Stimulated activated effector memory CD8-positive, alpha-beta T cell treated with anti-CD3 and anti-CD28 coated beads, Interleukin-12 subunit alpha, Interleukin-12 subunit beta, amount 100 ng/mL, for 72 hours (primary cell): ENCODE results near the gene KIF21A.
"Not testable (repeated sequence)": the region's sequence is repeated elsewhere in the genome, so short reads cannot be mapped to it uniquely, and the experiment has no call there.

Experiments
- ATAC-seq: fragments of 150-1000 bp; cut with Tn5 transposase; 2 replicates; pipeline ENCODE4 v1.10.0; 2021
- DNase-seq, 2 donors: peaks; one replicate each; pipeline ENCODE4 v3.0.0; 2021 to 2022; ENCODE audit warnings: low spot score in 2 of 2
- H3K27ac Mint-ChIP-seq: one replicate; pipeline ENCODE4 v1.8.0; 2022; ENCODE audit warnings: mild to moderate bottlenecking, mixed read lengths
- H3K36me3 Mint-ChIP-seq: one replicate; pipeline ENCODE4 v1.8.0; 2022; ENCODE audit warnings: mild to moderate bottlenecking, mixed read lengths
- H3K4me1 Mint-ChIP-seq: one replicate; pipeline ENCODE4 v1.8.0; 2022; ENCODE audit warnings: mixed read lengths
- H3K4me3 Mint-ChIP-seq: one replicate; pipeline ENCODE4 v1.8.0; 2022; ENCODE audit warnings: mild to moderate bottlenecking, mixed read lengths
- H3K9me3 Mint-ChIP-seq: one replicate; pipeline ENCODE4 v1.8.0; 2022; ENCODE audit warnings: mixed read lengths

KIF21A gene, protein sequence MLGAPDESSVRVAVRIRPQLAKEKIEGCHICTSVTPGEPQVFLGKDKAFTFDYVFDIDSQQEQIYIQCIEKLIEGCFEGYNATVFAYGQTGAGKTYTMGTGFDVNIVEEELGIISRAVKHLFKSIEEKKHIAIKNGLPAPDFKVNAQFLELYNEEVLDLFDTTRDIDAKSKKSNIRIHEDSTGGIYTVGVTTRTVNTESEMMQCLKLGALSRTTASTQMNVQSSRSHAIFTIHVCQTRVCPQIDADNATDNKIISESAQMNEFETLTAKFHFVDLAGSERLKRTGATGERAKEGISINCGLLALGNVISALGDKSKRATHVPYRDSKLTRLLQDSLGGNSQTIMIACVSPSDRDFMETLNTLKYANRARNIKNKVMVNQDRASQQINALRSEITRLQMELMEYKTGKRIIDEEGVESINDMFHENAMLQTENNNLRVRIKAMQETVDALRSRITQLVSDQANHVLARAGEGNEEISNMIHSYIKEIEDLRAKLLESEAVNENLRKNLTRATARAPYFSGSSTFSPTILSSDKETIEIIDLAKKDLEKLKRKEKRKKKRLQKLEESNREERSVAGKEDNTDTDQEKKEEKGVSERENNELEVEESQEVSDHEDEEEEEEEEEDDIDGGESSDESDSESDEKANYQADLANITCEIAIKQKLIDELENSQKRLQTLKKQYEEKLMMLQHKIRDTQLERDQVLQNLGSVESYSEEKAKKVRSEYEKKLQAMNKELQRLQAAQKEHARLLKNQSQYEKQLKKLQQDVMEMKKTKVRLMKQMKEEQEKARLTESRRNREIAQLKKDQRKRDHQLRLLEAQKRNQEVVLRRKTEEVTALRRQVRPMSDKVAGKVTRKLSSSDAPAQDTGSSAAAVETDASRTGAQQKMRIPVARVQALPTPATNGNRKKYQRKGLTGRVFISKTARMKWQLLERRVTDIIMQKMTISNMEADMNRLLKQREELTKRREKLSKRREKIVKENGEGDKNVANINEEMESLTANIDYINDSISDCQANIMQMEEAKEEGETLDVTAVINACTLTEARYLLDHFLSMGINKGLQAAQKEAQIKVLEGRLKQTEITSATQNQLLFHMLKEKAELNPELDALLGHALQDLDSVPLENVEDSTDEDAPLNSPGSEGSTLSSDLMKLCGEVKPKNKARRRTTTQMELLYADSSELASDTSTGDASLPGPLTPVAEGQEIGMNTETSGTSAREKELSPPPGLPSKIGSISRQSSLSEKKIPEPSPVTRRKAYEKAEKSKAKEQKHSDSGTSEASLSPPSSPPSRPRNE (N-terminal part only)

DNA sequence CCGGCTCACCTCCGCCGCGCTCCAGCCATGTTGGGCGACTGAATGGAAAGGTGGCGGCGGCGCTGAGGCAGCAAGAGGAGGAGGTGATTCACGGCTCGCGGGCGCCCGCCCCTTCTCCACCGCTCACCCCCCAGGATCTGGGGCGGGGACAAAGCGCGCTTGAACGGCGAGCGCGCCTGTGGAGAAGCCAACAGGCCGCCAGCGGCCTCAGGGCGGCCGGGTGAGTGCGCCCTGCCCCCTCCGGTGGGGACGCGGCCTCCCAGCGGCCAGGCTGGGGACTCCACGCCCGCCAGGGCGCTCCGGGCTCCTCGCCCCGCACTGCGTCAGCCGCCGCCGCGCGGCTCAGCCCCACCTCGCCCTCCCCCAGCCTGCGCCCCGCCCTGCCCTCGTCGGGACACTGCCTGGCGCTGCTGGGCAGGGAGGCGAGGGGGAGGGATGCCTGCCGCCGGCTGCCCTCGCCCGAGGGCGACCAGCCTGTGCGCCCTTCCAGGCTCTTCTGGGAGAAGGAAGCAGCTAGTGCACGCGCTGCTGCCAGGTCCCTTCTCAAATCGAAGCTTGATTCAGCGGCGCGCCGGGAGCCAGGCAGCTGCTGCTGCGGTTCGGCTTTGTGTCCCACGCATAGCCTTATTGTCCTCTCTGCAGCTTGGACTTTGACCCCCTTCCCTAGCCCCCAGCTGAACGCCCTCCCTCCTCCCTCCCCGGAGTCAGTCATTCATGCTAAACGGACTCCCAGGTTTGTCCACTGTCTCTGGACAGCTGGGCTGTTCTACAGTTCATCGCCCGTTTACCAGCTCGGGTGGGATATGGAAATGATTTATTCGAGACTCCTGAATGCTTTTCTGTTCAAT lies at the start of gene KIF21A:
TSS of gene KIF21A (minus strand) at position 40 of the 848 bp plus-strand sequence. CDS start 150 bp downstream, outside the sequence.
- H3K4me3 Mint-ChIP-seq: peak within 1 kb of the TSS; percentile 92
- DNase-seq (peak; percentile 86 to 95), ATAC-seq (peak; percentile 96)
- peaks cover 8% of the 10 kb centered on the region for H3K36me3 Mint-ChIP-seq
- H3K4me1 Mint-ChIP-seq: peaks cover 23% of the 10 kb centered on the region
- peak within 1 kb of the TSS; percentile 94 for H3K27ac Mint-ChIP-seq
- H3K9me3 Mint-ChIP-seq: no peaks in the 10 kb centered on the region

DNA sequence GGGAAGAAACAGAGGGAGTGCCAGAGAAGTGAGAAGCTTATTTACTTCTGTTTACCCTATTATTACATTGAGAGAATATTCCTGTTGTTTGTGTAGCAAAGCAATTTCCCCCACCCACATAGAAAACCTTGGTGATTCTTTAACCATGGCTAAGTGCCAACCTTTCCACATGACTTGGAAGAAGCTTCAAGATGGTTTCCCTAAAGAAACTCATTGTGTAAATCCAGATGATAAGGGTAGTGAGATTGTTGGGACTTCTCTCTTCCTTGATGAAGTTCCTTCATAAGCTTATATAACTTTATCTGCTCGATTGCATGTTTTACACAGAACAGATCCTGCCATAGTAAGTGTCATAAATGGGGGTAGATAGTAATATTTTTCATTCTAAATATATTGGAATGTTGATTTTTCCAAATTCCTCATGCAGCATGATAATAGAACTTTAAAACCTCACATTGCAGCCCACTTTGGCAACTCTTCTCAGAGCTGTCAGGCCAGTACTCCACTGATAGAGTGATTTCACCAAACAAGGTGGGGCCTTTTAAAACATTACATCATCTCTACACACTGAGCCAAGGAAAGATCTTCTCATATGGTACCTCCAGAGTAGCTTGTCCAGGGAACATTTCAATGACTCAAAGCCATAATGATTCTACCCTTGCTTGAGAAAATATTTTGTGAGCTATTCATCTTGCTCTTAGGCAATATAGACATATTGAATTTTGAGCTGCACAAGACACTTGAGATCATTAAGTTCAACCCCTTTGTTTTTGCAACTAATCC lies 47.8 kb upstream of the KIF21A start:
- H3K9me3 Mint-ChIP-seq: no peaks in the 10 kb centered on the region
- no peak overlapping the region for H3K4me3 Mint-ChIP-seq

DNA sequence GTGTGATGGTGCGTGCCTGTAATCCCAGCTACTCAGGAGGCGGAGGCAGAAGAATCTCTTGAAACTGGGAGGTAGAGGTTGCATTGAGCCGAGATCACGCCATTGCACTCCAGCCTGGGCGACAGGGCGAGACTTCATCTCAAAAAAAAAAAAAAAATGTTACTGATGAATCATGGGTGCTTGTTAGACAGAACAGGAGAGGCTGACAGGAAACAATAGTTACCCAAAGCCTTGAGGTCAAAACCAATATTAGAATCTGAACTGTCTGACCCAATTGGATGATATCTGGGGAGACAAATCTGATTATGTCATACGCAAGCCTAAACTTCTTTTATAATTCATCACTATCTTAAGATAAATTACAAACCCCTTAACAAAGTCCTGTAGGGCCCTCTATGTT lies 40.7 kb upstream of the KIF21A start:
- Mint-ChIP-seq H3K27ac (no peak overlapping the region), H3K4me1 (no peaks in the 10 kb centered on the region), H3K36me3 (no peaks in the 10 kb centered on the region), H3K4me3 (no peak overlapping the region), H3K9me3 (no peaks in the 10 kb centered on the region)
- DNase-seq (no peak), ATAC-seq (peak; percentile 82)

More for the DNA sequence above, 47.8 kb upstream of the KIF21A start:
- no peaks in the 10 kb centered on the region for H3K4me1 Mint-ChIP-seq
- H3K36me3 Mint-ChIP-seq: no peaks in the 10 kb centered on the region
- no peak for ATAC-seq
- no peak overlapping the region for H3K27ac Mint-ChIP-seq
- no peak for DNase-seq

DNA sequence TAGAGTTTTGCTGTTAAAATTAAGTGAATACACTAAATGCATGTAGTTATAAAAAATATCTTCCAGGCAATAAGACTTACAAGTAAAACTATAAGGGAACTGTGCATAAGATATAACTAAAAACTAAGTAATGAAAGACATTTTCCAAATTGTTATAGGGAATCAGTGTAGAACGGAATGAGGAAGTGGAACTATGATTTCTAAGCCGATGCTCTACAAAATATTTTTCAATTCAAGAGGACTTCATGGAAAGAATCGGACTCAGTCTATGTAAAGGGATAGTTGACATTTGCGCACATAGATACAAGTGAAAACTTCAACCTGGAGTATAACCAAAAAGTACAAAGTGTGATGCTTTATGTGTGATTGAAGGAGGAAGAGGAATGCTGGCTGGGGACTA lies 40.1 kb upstream of the KIF21A start:
- no peaks in the 10 kb centered on the region for H3K36me3 Mint-ChIP-seq
- DNase-seq (no peak), ATAC-seq (no peak)
- H3K4me3 Mint-ChIP-seq: no peak overlapping the region
- H3K4me1 Mint-ChIP-seq: no peaks in the 10 kb centered on the region
- no peaks in the 10 kb centered on the region for H3K9me3 Mint-ChIP-seq
- no peak overlapping the region for H3K27ac Mint-ChIP-seq

DNA sequence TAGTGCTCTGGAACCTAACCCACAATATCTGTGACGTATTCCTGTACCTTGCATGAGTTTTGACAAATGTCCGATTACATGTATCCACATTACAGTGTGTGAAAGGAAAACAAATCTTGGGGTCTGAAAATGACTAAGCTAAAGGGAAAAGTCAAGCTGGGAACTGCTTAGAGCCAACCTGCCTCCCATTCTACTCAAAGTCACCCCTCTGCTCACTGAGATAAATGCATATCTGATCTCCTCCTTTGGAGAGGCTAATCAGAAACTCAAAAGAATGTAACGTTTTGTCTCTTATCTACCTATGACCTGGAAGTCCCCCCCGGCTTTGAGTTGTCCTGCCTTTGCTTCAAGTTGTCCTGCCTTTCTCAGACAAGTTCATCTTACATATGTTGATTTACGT lies 34.0 kb upstream of the KIF21A start:
- H3K36me3 Mint-ChIP-seq: no peaks in the 10 kb centered on the region
- ATAC-seq (no peak), DNase-seq (no peak)
- no peak overlapping the region for H3K27ac Mint-ChIP-seq
- no peaks in the 10 kb centered on the region for H3K9me3 Mint-ChIP-seq
- H3K4me3 Mint-ChIP-seq: no peak overlapping the region
- no peaks in the 10 kb centered on the region for H3K4me1 Mint-ChIP-seq

DNA sequence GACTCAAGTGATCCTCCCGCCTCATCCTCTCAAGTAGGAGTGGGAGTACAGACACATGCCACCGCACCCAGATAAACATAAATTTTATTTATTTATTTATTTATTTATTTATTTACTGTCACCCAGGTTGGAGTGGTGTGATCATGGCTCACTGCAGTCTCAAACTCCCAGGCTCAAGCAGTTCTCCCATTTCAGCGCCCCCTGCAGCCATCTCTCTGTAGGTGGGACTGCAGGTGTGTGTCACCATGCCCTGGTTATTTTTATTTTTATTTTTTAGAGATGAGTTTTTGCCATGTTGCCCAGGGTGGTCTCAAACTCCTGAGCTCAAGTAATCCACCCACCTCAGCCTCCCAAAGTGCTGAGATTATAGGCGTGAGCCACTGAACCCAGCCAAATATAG lies 33.2 kb upstream of the KIF21A start:
- Mint-ChIP-seq H3K9me3 (no peaks in the 10 kb centered on the region), H3K36me3 (no peaks in the 10 kb centered on the region), H3K4me1 (no peaks in the 10 kb centered on the region), H3K4me3 (no peak overlapping the region), H3K27ac (no peak overlapping the region)
- ATAC-seq (no peak), DNase-seq (no peak)

DNA sequence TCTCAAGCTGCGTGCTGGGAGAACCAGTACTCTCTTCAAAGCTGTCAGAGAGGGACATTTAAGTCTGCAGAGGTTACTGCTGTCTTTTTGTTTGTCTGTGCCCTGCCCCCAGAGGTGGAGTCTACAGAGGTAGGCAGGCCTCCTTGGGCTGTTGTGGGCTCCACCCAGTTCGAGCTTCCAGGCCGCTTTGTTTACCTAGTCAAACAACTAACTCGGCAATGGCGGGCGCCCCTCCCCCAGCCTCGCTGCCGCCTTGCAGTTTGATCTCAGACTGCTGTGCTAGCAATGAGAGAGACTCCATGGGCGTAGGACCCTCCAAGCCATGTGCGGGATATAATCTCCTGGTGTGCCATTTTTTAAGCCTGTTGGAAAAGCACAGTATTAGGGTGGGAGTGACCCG lies 32.2 kb upstream of the KIF21A start:
- H3K27ac Mint-ChIP-seq, H3K9me3 Mint-ChIP-seq, DNase-seq, ATAC-seq, H3K4me3 Mint-ChIP-seq, H3K36me3 Mint-ChIP-seq, H3K4me1 Mint-ChIP-seq: not testable (repeated sequence)

DNA sequence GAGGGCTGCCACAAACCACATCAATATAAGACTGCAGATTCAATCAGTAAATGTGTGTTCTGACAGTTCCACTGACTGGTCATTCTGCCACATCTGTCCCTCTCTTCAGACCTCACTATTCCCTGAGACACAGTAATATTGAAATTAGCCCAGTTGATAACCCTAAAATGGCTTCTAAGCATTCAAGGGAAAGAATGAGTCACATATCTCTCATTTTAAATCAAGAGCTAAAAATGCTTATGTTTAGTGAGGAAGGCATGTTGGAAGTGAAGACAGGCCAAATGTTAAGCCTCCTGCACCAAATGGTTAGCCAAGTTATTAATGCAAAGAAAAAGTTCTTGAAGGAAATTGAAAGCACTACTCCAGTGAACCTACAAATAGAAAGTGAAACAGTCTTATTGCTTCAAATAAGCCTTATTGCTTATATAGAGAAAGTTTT lies 24.5 kb upstream of the KIF21A start:
- ATAC-seq (peak; percentile 98), DNase-seq (no peak)
- H3K9me3 Mint-ChIP-seq: no peaks in the 10 kb centered on the region

DNA sequence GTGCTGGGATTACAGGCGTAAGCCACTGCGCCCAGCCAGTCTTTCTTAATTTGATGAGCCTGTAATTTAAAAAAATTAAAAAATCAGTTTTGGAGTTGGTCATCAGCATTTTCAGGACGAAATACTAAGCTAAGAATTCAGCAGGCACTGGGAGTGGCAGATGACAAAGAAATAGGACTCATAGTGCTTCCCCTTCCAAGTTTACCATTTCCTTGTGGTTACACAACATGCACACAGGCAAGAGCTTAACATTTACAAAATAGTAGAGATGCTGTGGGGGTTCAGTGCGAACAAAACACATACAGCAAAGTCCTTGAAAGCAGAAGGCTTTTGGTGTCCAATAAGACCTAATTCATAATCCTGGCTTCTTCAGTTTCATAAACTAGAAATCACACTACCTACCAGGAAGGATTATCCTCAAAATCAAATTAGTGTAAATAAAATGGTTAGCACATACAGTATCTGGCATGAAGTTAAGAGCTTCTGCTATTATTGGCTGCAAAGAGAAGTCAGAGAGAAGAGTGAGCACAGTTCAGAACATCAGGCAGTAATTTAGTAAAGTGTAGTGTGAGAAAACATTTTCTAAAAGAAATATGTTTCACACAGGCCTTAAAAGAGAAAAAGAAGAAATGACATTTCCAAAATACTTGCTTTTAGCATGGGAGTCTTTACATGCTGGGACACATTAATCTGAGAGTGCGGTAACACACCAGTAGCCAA lies 22.2 kb upstream of the KIF21A start:
- Mint-ChIP-seq H3K27ac (peak overlapping the region; percentile 8), H3K4me1 (peaks cover 18% of the 10 kb centered on the region), H3K36me3 (peaks cover 7% of the 10 kb centered on the region), H3K9me3 (no peaks in the 10 kb centered on the region), H3K4me3 (no peak overlapping the region)
- DNase-seq (no peak), ATAC-seq (no peak)

More for the DNA sequence above, 24.5 kb upstream of the KIF21A start:
- peaks cover 18% of the 10 kb centered on the region for H3K4me1 Mint-ChIP-seq
- peaks cover 7% of the 10 kb centered on the region for H3K36me3 Mint-ChIP-seq
- H3K4me3 Mint-ChIP-seq: peak overlapping the region; percentile 32
- peak overlapping the region; percentile 85 for H3K27ac Mint-ChIP-seq

DNA sequence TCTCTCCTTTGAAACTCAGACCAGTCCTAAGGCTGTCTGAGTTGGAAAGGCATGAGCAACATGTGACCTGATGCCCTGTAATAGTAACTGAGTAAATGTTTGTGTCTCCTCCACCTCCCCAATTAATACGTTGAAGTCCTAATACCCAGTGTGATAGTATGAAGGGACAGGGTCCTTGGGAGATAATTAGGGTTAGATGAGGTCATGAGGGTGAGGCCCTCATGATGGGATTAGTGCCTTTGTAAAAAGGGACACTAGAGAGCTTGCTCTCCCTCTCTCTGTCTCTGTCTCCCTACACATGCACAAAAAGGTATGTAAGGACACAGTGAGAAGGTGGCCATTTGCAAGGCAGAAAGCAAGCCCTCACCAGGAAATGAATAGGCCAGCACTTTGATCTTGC lies 18.1 kb upstream of the KIF21A start:
- Mint-ChIP-seq H3K4me3 (no peak overlapping the region), H3K4me1 (no peaks in the 10 kb centered on the region), H3K9me3 (no peaks in the 10 kb centered on the region), H3K36me3 (no peaks in the 10 kb centered on the region), H3K27ac (no peak overlapping the region)
- DNase-seq (no peak), ATAC-seq (no peak)

DNA sequence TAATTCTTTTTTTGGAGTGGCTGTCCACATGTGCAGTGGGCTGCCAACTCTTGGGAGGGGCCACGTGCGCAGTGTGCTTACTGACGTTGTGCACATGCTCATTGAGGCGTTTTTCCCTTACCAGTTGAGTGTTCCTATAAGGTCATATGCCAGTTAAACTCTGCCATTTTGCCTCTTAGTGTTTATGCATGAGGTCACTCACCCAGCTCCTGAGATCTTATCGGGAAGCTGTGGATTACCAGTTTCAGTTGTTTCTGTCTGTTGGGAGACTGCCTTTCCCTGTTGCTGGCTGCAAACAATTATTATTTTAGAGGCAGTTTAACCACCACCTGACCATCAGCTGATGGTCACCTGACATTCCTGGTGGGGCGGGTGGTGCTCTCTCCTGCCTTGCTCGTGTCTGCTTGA lies 16.1 kb upstream of the KIF21A start:
- no peaks in the 10 kb centered on the region for H3K4me1 Mint-ChIP-seq
- no peaks in the 10 kb centered on the region for H3K9me3 Mint-ChIP-seq
- no peak overlapping the region for H3K27ac Mint-ChIP-seq
- ATAC-seq: no peak
- DNase-seq: no peak
- no peaks in the 10 kb centered on the region for H3K36me3 Mint-ChIP-seq
- H3K4me3 Mint-ChIP-seq: no peak overlapping the region

DNA sequence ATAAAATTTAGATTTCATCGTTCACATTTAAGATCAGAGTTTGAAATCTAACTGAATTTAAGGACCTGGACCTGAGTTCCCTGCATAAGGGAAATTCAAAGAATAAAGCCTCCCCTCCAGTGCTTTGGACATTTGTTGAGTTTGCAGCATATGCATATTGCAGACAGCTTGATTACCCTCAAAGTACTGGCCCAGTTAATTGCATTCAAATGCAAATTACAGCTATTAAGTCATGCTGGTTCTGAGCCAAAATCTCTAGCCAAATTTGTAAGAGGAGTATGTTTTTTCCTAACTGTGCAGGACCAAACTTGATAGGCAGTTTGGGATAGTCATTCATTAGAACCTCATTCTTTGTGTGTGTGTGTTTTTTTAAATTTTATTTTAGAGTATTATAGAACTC lies 9.1 kb upstream of the KIF21A start:
- ATAC-seq: no peak
- Mint-ChIP-seq H3K27ac (no peak overlapping the region), H3K36me3 (peaks cover 5% of the 10 kb centered on the region), H3K4me1 (no peaks in the 10 kb centered on the region), H3K9me3 (no peaks in the 10 kb centered on the region), H3K4me3 (no peak overlapping the region)
- no peak for DNase-seq

DNA sequence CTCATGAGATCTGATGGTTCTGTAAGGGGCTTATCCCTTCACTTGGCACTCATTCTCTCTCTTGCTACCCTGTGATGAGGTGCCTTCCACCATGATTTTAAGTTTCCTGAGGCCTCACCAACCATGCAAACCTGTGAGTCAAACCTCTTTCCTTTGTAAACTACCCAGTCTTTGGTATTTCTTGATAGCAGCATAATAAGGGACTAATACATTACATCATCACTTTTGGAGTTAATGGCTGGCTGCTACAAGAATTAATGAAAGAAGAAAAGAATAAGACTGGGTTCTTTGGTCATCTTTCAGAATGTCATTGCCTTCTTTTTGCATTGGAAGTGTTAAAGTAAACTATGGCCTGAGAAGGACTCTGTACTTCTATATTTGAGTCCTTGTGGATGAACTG lies 5.1 kb upstream of the KIF21A start:
- H3K9me3 Mint-ChIP-seq: no peaks in the 10 kb centered on the region
- peaks cover 5% of the 10 kb centered on the region for H3K36me3 Mint-ChIP-seq
- ATAC-seq (no peak), DNase-seq (no peak)
- H3K27ac Mint-ChIP-seq: no peak overlapping the region
- H3K4me3 Mint-ChIP-seq: no peak overlapping the region
- peaks cover 7% of the 10 kb centered on the region for H3K4me1 Mint-ChIP-seq
